ENCODE measurements around the gene ARHGAP26.

Gene ARHGAP26

GRCh38 chr5:143004361-143005145, 234.4 kb downstream of the ARHGAP26 start:
- Histone ChIP-seq H3K4me1 (ENCODE audit: control insufficient read depth in 1 of 2, insufficient read depth in 2 of 2, low read length in 2 of 2) (peaks cover 18 to 42% of the 10 kb centered on the region in 2 donors), H3K9me3 (ENCODE audit: control insufficient read depth in 1 of 2, low read length in 2 of 2) (no peaks in the 10 kb centered on the region), H3K4me3 (ENCODE audit: low read depth in 1 of 2, low read length in 2 of 2) (no peak overlapping the region), H3K27ac (ENCODE audit: low read length) (no peak overlapping the region), H3K27me3 (ENCODE audit: low read depth, low read length) (no peaks in the 10 kb centered on the region), H3K36me3 (ENCODE audit: control insufficient read depth in 1 of 2, insufficient read depth in 2 of 2, low read length in 2 of 2) (no peaks in the 10 kb centered on the region)

- H3K4me3 ChIP-seq (ENCODE audit: low read depth in 1 of 2, low read length in 2 of 2): no peak overlapping the region
- H3K27me3 ChIP-seq (ENCODE audit: low read depth, low read length): no peaks in the 10 kb centered on the region
- no peak overlapping the region for H3K27ac ChIP-seq (ENCODE audit: low read length)
- no peaks in the 10 kb centered on the region for H3K9me3 ChIP-seq (ENCODE audit: control insufficient read depth in 1 of 2, low read length in 2 of 2)
- H3K36me3 ChIP-seq (ENCODE audit: control insufficient read depth in 1 of 2, insufficient read depth in 2 of 2, low read length in 2 of 2): no peaks in the 10 kb centered on the region
- H3K4me1 ChIP-seq (ENCODE audit: control insufficient read depth in 1 of 2, insufficient read depth in 2 of 2, low read length in 2 of 2): peaks cover 18 to 42% of the 10 kb centered on the region in 2 donors
These were observed 236.3 kb downstream of the ARHGAP26 start for GRCh38 chr5:143006501-143006900.

GRCh38 chr5:143008032-143008431, 237.9 kb downstream of the ARHGAP26 start:
- Histone ChIP-seq H3K27me3 (ENCODE audit: low read depth, low read length) (no peaks in the 10 kb centered on the region), H3K4me1 (ENCODE audit: control insufficient read depth in 1 of 2, insufficient read depth in 2 of 2, low read length in 2 of 2) (peaks cover 7 to 30% of the 10 kb centered on the region in 2 donors), H3K9me3 (ENCODE audit: control insufficient read depth in 1 of 2, low read length in 2 of 2) (no peaks in the 10 kb centered on the region), H3K36me3 (ENCODE audit: control insufficient read depth in 1 of 2, insufficient read depth in 2 of 2, low read length in 2 of 2) (no peaks in the 10 kb centered on the region), H3K27ac (ENCODE audit: low read length) (no peak overlapping the region), H3K4me3 (ENCODE audit: low read depth in 1 of 2, low read length in 2 of 2) (no peak overlapping the region)

- Histone ChIP-seq H3K4me1 (ENCODE audit: control insufficient read depth in 1 of 2, insufficient read depth in 2 of 2, low read length in 2 of 2) (peaks cover 7 to 25% of the 10 kb centered on the region in 2 donors), H3K36me3 (ENCODE audit: control insufficient read depth in 1 of 2, insufficient read depth in 2 of 2, low read length in 2 of 2) (no peaks in the 10 kb centered on the region), H3K4me3 (ENCODE audit: low read depth in 1 of 2, low read length in 2 of 2) (no peak overlapping the region), H3K27ac (ENCODE audit: low read length) (peak overlapping the region; percentile 8), H3K27me3 (ENCODE audit: low read depth, low read length) (no peaks in the 10 kb centered on the region), H3K9me3 (ENCODE audit: control insufficient read depth in 1 of 2, low read length in 2 of 2) (no peaks in the 10 kb centered on the region)
These were observed 238.8 kb downstream of the ARHGAP26 start for GRCh38 chr5:143008809-143009521.

- H3K4me1 ChIP-seq (ENCODE audit: control insufficient read depth in 1 of 2, insufficient read depth in 2 of 2, low read length in 2 of 2): peaks cover 7 to 23% of the 10 kb centered on the region in 2 donors
- H3K9me3 ChIP-seq (ENCODE audit: control insufficient read depth in 1 of 2, low read length in 2 of 2): no peaks in the 10 kb centered on the region
- no peaks in the 10 kb centered on the region for H3K36me3 ChIP-seq (ENCODE audit: control insufficient read depth in 1 of 2, insufficient read depth in 2 of 2, low read length in 2 of 2)
- no peaks in the 10 kb centered on the region for H3K27me3 ChIP-seq (ENCODE audit: low read depth, low read length)
- no peak overlapping the region for H3K4me3 ChIP-seq (ENCODE audit: low read depth in 1 of 2, low read length in 2 of 2)
- H3K27ac ChIP-seq (ENCODE audit: low read length): no peak overlapping the region
These were observed 240.2 kb downstream of the ARHGAP26 start for GRCh38 chr5:143010351-143010750.

DNA sequence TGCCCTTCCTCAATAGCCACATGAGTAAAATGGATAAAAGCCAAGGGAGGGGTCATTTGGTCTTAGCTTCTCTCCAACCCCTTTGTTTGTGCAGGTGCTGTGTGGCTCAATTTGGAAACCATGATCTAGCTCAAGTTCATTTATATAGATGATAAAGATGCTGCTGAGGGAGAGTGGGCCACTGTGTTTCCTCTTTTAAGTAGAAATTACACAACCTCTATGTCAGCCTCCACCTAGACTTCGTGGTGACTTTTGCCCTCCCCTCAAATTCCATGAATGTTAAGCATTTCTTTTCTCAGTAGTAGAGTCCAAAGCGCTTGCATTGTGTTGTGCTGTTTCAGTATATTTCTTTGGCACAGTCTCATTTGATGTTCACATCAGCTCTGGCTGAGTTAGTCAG, 241.4 kb downstream of the ARHGAP26 start:
- Histone ChIP-seq H3K27me3 (ENCODE audit: low read depth, low read length) (no peaks in the 10 kb centered on the region), H3K27ac (ENCODE audit: low read length) (no peak overlapping the region), H3K4me1 (ENCODE audit: control insufficient read depth in 1 of 2, insufficient read depth in 2 of 2, low read length in 2 of 2) (peaks cover 7 to 10% of the 10 kb centered on the region in 2 donors), H3K9me3 (ENCODE audit: control insufficient read depth in 1 of 2, low read length in 2 of 2) (no peaks in the 10 kb centered on the region), H3K36me3 (ENCODE audit: control insufficient read depth in 1 of 2, insufficient read depth in 2 of 2, low read length in 2 of 2) (no peaks in the 10 kb centered on the region), H3K4me3 (ENCODE audit: low read depth in 1 of 2, low read length in 2 of 2) (no peak overlapping the region)

DNA sequence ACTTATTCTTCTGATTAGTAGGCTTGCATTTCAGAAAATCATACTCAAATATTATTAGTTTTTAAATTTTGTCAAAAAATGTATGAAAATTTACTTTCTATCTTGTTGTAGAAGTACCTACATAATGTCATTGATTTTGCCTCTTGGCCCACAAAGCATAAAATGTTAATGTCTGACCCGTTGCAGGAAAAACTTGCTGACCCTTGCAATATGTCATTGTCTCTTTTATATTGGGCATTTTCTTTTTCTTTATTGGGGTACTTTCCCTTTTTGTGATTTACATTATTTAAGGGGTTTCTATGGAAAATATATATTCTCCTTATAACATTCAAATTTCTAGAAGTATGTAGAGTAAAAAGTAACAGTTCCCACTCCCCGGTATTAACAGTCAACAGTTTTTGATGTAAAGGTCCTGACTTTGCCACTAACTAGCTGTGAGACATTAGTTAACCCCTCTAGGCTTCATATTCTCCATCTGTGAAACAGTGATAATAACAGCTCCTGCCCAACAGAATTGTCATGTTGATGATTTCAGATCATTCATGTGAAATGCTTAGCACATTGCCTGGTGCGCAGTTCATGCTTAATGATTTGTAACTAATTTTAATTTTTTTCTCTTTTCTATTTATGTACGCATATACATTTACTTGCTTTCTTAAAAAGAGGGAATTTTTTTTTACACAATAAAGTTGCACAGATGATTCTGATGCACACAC, 243.2 kb downstream of the ARHGAP26 start:
- Histone ChIP-seq H3K9me3 (ENCODE audit: control insufficient read depth in 1 of 2, low read length in 2 of 2) (no peaks in the 10 kb centered on the region), H3K4me3 (ENCODE audit: low read depth in 1 of 2, low read length in 2 of 2) (no peak overlapping the region), H3K4me1 (ENCODE audit: control insufficient read depth in 1 of 2, insufficient read depth in 2 of 2, low read length in 2 of 2) (peaks cover 0 to 7% of the 10 kb centered on the region in 2 donors), H3K27ac (ENCODE audit: low read length) (no peak overlapping the region), H3K36me3 (ENCODE audit: control insufficient read depth in 1 of 2, insufficient read depth in 2 of 2, low read length in 2 of 2) (no peaks in the 10 kb centered on the region), H3K27me3 (ENCODE audit: low read depth, low read length) (no peaks in the 10 kb centered on the region)

- Histone ChIP-seq H3K27ac (ENCODE audit: low read length) (no peak overlapping the region), H3K4me3 (ENCODE audit: low read depth in 1 of 2, low read length in 2 of 2) (no peak overlapping the region), H3K9me3 (ENCODE audit: control insufficient read depth in 1 of 2, low read length in 2 of 2) (no peaks in the 10 kb centered on the region), H3K4me1 (ENCODE audit: control insufficient read depth in 1 of 2, insufficient read depth in 2 of 2, low read length in 2 of 2) (peaks cover 0 to under 1% of the 10 kb centered on the region in 2 donors), H3K36me3 (ENCODE audit: control insufficient read depth in 1 of 2, insufficient read depth in 2 of 2, low read length in 2 of 2) (no peaks in the 10 kb centered on the region), H3K27me3 (ENCODE audit: low read depth, low read length) (no peaks in the 10 kb centered on the region)
These were observed 244.0 kb downstream of the ARHGAP26 start for GRCh38 chr5:143014017-143014651.

GRCh38 chr5:143016777-143017516, 246.8 kb downstream of the ARHGAP26 start:
- Histone ChIP-seq H3K4me3 (ENCODE audit: low read depth in 1 of 2, low read length in 2 of 2) (no peak overlapping the region), H3K27ac (ENCODE audit: low read length) (no peak overlapping the region), H3K9me3 (ENCODE audit: control insufficient read depth in 1 of 2, low read length in 2 of 2) (no peaks in the 10 kb centered on the region), H3K36me3 (ENCODE audit: control insufficient read depth in 1 of 2, insufficient read depth in 2 of 2, low read length in 2 of 2) (no peaks in the 10 kb centered on the region), H3K27me3 (ENCODE audit: low read depth, low read length) (no peaks in the 10 kb centered on the region), H3K4me1 (ENCODE audit: control insufficient read depth in 1 of 2, insufficient read depth in 2 of 2, low read length in 2 of 2) (no peaks in the 10 kb centered on the region)

DNA sequence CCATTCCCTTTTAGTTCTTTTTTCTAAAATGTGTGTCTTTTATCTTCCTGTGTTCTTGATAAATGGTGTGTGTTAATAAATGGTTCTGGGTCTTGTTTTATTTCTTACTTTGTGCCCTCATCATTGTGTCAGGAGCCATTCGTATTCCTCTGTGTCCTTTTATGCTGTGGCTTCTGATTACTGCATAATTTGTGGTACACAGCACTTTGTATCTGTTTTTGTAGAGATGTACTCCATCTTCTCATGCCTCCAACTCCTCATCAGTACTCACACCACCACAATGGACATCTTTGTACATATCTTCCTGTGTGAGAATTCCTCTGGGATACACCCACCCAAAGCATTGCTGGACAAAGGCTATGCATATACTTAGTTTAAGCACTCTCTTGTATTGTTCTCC, 247.4 kb downstream of the ARHGAP26 start:
- Histone ChIP-seq H3K9me3 (ENCODE audit: control insufficient read depth in 1 of 2, low read length in 2 of 2) (no peaks in the 10 kb centered on the region), H3K36me3 (ENCODE audit: control insufficient read depth in 1 of 2, insufficient read depth in 2 of 2, low read length in 2 of 2) (no peaks in the 10 kb centered on the region), H3K4me3 (ENCODE audit: low read depth in 1 of 2, low read length in 2 of 2) (no peak overlapping the region), H3K4me1 (ENCODE audit: control insufficient read depth in 1 of 2, insufficient read depth in 2 of 2, low read length in 2 of 2) (peaks cover 0 to 1% of the 10 kb centered on the region in 2 donors), H3K27ac (ENCODE audit: low read length) (no peak overlapping the region), H3K27me3 (ENCODE audit: low read depth, low read length) (no peaks in the 10 kb centered on the region)
